Ectodermal cell (in vitro differentiated cells): ENCODE data around the gene RNF115.

ENCODE experiments used
- H3K27ac ChIP-seq: 2 replicates; pipeline ENCODE4 v1.7.0; 2013; ENCODE audit warnings: mild to moderate bottlenecking, low read depth, low read length; ENCODE audit not compliant: insufficient read depth, poor library complexity, severe bottlenecking
- H3K27me3 ChIP-seq: 2 replicates; pipeline ENCODE4 v1.7.0; 2013; ENCODE audit warnings: mild to moderate bottlenecking, low read length; ENCODE audit not compliant: insufficient read depth, control insufficient read depth, poor library complexity, severe bottlenecking
- H3K36me3 ChIP-seq: one replicate; pipeline ENCODE4 v1.7.0; 2013; ENCODE audit warnings: low read length; ENCODE audit not compliant: control insufficient read depth, insufficient read depth
- H3K4me1 ChIP-seq: one replicate; pipeline ENCODE4 v1.7.0; 2013; ENCODE audit warnings: low read length; ENCODE audit not compliant: control insufficient read depth, insufficient read depth
- H3K4me3 ChIP-seq: 2 replicates; pipeline ENCODE4 v1.7.0; 2013; ENCODE audit warnings: low read depth, low read length, control low read depth; ENCODE audit not compliant: insufficient read depth
- H3K9me3 ChIP-seq: 2 replicates; pipeline ENCODE4 v1.7.0; 2013; ENCODE audit warnings: mild to moderate bottlenecking, low read length, moderate library complexity; ENCODE audit not compliant: control insufficient read depth
- WGBS, 2 experiments: methylation state at CpG; one replicate each; pipeline ENCODE4 v1.1.7; 2013; ENCODE audit warnings: missing lambda C conversion rate in 2 of 2; 5-methylcytosine and 5-hydroxymethylcytosine counted together

Gene RNF115

DNA sequence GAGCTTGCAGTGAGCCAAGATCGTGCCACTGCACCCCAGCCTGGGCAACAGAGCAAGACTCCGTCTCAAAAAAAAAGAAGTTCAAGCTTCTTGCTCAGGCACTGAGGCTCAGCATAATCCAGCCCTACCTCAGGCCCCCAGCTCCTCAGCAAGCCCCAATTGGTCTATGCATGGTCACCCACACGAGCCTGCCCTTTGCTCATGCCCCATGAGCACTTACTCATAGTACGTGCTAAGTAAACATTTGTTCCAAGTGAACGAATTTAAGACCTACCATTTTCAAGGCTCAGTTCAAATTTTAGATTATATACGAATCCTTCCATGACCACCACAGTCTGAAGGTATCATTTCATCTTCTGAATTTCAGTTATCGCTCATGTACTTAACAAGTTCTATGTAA, 121.1 kb downstream of the RNF115 start:
- Histone ChIP-seq H3K4me3 (no peak overlapping the region), H3K27me3 (no peaks in the 10 kb centered on the region), H3K9me3 (no peaks in the 10 kb centered on the region), H3K4me1 (peaks cover 8% of the 10 kb centered on the region), H3K27ac (no peak overlapping the region), H3K36me3 (no peaks in the 10 kb centered on the region)
- 91 to 93% methylated on average over 7 of the region's 7 CpGs for WGBS, 2 experiments

DNA sequence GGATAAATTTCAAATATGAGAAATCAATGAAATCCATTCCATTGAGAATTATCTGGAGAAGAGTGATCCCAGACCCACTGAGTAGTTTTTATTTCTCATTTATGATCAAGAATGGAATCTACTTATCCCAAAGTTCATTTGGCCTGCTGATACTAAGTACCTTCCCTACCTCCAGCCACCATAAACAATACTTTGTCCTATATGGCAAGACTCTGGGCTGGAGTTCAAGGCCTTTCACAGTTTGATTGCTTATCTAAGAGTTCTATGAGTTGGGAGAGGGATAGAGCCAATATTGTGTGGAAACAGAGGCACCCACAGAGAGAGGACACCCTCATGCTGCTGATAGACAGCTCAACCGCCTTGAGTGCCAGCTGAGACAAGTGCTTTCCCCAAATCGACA, 121.8 kb downstream of the RNF115 start:
- Histone ChIP-seq H3K27ac (no peak overlapping the region), H3K27me3 (no peaks in the 10 kb centered on the region), H3K36me3 (no peaks in the 10 kb centered on the region), H3K4me3 (no peak overlapping the region), H3K9me3 (no peaks in the 10 kb centered on the region), H3K4me1 (peaks cover 1% of the 10 kb centered on the region)
- WGBS, 2 experiments, result 84 to 96% methylated on average over 2 of the region's 2 CpGs

DNA sequence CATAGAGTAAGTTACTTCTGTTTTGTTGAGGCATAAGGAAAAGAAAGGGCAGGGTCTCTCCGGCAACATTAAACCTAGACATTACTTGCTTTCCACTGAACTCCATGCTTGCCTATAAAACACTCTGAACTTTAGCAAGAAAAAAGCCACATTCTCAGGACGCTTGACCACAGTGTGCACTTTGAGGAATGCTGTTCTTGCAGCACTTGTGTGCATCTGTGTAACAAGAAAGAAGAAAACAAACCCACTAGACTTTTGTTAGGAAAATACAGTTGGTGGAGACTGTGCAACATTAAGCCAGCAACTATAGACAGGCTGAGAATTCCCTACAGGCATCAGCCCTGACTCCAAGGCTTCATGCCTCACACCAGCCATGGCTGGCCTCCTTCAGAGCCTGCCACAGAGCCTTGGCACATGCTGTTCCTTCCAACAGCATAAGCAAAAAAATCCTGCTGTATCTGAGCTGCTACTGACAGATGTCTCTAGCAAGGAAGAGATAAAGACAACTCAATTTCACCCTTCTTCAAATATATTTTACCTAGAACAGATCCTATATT, 122.5 kb downstream of the RNF115 start:
- Histone ChIP-seq H3K4me1 (no peaks in the 10 kb centered on the region), H3K4me3 (no peak overlapping the region), H3K36me3 (no peaks in the 10 kb centered on the region), H3K27me3 (no peaks in the 10 kb centered on the region), H3K27ac (no peak overlapping the region), H3K9me3 (no peaks in the 10 kb centered on the region)
- WGBS, 2 experiments, result 84 to 90% methylated on average over 2 of the region's 2 CpGs

DNA sequence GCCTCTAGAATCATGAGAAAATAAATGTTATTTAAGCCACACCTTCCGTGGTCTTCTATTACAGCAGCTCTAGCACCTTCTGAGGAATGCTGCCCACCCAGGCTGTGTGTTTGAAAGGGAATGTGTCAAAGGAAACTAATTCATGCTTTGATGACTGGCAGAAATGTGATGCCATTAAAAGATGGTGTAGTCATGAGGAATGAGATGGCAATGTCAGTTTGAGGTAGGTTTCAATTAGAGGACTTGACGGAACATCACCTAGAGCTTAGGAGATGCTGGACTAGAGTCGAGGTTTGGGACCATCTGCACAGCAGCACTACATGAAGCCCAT, 127.3 kb downstream of the RNF115 start:
- no peak overlapping the region for H3K27ac ChIP-seq
- H3K4me3 ChIP-seq, result no peak overlapping the region
- no peaks in the 10 kb centered on the region for H3K9me3 ChIP-seq
- H3K27me3 ChIP-seq, result no peaks in the 10 kb centered on the region
- no peaks in the 10 kb centered on the region for H3K4me1 ChIP-seq
- H3K36me3 ChIP-seq, result no peaks in the 10 kb centered on the region
- WGBS, 2 experiments, result 91 to 96% methylated on average over 3 of the region's 3 CpGs

DNA sequence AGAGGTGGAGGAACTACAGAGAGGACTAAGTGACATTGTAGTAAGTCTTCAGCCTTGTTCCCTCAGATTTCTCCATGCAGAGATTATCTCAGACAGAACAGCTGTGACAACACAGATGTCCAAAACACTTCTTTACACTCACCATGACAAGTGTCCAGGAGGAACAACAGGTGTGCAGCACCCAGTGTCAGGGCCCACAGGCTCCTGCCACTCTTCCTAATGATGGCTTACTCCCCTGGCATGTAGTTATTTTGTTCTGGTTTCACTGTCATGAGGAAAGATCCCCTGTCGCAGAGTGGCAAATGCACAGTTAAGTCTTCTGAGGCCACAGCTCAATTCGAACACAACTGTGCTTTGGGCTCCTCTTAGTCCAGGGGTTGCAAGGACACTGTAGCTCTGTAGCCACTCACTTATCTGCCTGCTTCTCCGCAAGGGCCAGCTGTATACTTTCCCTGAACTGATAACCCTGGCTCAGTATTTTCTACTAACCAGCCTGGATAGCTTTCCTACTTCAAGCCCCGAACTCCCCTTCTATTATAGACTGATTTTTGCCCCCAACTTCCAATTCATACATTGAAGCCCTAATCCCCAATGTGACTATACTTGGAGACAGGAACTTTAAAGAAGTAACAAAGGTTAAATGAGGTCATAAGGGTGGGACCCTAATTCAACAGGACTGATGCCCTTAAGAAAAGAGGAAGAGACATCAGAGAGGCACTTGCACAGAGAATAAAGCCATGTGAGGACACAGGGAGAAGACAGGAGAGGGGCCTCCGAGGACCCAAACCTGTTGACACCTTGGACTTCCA, 127.9 kb downstream of the RNF115 start:
- Histone ChIP-seq H3K27ac (no peak overlapping the region), H3K9me3 (no peaks in the 10 kb centered on the region), H3K4me1 (no peaks in the 10 kb centered on the region), H3K27me3 (no peaks in the 10 kb centered on the region), H3K4me3 (no peak overlapping the region), H3K36me3 (no peaks in the 10 kb centered on the region)
- 89 to 90% methylated on average over 5 of the region's 5 CpGs for WGBS, 2 experiments

DNA sequence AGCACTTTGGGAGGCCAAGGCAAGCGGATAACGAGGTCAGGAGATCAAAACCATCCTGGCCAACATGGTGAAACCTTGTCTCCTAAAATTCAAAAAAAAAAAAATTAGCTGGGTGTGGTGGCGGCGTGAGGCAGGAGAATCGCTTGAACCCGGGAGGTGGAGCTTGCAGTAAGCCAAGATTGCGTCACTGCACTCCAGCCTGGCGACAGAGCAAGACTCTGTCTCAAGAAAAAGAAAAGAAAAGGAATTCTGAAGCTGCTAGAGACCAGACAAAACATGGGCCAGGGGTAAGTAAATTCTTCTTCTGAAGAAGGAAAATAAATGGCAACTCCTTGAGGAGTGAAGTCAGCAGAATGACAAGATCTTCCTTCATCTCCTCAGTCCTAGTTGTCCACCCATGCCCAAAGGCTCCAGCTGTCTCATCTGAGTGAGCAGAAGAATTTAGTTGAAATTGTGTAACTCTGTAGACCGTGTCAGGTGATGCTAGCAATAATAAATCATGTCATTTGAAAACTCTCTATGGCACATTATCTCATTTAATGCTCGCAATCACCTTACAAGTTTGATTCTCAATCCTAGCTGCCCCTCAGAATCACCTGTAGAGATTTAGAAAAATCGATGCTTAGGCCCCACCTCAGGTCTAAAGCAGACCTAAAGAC, 131.0 kb downstream of the RNF115 start:
- 91 to 96% methylated on average over 11 of the region's 11 CpGs for WGBS, 2 experiments
- Histone ChIP-seq H3K9me3 (no peaks in the 10 kb centered on the region), H3K27ac (no peak overlapping the region), H3K36me3 (no peaks in the 10 kb centered on the region), H3K4me1 (no peaks in the 10 kb centered on the region), H3K4me3 (no peak overlapping the region), H3K27me3 (no peaks in the 10 kb centered on the region)

DNA sequence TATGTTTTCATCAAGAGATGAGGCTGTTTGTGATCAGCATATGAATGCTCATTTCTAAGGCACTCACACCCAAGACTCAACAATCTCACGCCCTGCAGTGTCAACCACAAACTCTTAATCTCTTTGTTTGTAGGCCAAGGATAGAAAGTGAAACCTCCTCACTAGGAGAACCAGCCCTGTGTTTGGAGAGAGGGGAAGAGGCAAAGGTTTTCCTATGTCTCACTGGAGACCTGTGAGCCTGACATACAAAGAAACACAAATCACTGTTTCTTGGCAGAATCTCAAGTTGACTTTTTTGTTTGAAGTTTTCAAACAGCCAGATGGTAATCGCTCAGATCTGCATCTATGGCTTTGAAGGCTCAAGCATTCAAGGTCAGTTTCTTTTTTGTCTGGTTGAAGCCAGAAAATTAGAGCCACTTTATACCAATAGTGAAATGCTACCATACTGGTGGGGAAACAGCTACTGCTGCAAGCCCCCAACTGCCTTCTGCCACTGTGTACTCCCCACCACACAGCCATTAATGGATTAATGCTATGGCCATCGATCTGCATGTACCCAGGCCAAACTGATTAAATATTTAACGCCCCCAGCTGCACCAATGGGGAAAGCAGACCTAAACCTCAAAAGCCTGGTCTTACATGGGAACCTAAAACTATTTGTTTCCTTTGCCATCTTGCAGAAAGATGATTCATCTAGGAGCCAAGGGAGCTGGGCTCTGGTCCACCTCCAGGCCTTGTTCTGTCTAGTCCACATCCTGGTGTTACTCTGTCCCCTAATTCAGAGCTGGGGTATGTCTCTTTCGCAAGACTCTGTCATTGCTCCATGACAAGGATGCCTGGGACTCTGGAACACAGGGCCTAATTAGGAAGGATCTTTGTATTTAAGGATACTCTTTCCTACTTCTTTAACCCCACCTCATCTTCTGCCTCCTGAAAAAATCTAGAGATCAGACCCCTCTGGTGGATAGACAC, 133.0 kb downstream of the RNF115 start:
- no peaks in the 10 kb centered on the region for H3K4me1 ChIP-seq
- H3K27ac ChIP-seq, result no peak overlapping the region
- WGBS, 2 experiments, result 92 to 94% methylated on average over 4 to 5 of the region's 5 CpGs
- H3K4me3 ChIP-seq, result no peak overlapping the region
- no peaks in the 10 kb centered on the region for H3K9me3 ChIP-seq
- H3K27me3 ChIP-seq, result no peaks in the 10 kb centered on the region
- H3K36me3 ChIP-seq, result no peaks in the 10 kb centered on the region

DNA sequence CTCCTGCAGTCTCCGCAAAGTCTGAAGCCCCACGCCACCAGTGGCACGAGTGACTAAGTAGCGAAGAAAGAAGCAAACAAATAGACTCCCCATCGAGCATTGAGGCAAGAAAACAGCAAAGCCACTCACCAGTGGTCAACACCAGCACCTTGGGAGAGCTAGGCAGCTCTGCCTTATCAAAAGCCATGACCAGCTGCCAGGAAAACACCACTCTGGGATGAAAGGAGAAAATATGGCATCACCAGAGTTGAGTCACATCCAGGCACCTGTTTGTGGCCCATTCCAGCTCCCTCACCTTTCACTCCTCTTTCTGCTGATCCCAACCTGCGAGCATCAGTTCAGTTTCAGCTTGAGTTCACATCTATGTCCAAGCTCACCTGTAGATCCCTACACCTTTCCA, 134.0 kb downstream of the RNF115 start:
- H3K4me3 ChIP-seq, result no peak overlapping the region
- H3K9me3 ChIP-seq, result no peaks in the 10 kb centered on the region
- H3K36me3 ChIP-seq, result no peaks in the 10 kb centered on the region
- no peak overlapping the region for H3K27ac ChIP-seq
- H3K4me1 ChIP-seq, result no peaks in the 10 kb centered on the region
- no peaks in the 10 kb centered on the region for H3K27me3 ChIP-seq
- WGBS, 2 experiments, result 95% methylated on average over 6 of the region's 6 CpGs

DNA sequence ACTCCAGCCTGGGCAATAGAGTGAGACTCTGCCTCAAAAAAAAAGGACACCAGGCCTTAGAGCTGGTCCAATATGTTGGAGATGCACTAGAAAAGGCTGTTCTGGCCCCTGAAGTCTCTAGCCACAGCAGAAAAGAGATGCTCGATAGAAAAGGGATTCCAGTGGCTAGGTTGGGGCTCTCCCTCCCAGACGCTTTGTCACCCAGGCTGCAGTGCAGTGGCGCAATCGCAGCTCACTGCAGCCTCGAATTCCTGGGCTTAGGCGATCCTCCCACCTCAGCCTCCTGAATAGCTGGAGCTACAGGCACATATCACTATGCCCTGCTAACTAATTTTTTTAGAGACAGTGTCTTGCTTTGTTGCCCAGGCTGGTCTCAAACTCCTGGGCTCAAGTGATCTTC, 135.0 kb downstream of the RNF115 start:
- WGBS, 2 experiments, result 94 to 95% methylated on average over 6 of the region's 6 CpGs
- no peaks in the 10 kb centered on the region for H3K27me3 ChIP-seq
- H3K9me3 ChIP-seq, result no peaks in the 10 kb centered on the region
- no peak overlapping the region for H3K27ac ChIP-seq
- no peaks in the 10 kb centered on the region for H3K36me3 ChIP-seq
- no peak overlapping the region for H3K4me3 ChIP-seq
- no peaks in the 10 kb centered on the region for H3K4me1 ChIP-seq
